ENCODE measurements around the gene FRMD4A.

FRMD4A gene

DNA sequence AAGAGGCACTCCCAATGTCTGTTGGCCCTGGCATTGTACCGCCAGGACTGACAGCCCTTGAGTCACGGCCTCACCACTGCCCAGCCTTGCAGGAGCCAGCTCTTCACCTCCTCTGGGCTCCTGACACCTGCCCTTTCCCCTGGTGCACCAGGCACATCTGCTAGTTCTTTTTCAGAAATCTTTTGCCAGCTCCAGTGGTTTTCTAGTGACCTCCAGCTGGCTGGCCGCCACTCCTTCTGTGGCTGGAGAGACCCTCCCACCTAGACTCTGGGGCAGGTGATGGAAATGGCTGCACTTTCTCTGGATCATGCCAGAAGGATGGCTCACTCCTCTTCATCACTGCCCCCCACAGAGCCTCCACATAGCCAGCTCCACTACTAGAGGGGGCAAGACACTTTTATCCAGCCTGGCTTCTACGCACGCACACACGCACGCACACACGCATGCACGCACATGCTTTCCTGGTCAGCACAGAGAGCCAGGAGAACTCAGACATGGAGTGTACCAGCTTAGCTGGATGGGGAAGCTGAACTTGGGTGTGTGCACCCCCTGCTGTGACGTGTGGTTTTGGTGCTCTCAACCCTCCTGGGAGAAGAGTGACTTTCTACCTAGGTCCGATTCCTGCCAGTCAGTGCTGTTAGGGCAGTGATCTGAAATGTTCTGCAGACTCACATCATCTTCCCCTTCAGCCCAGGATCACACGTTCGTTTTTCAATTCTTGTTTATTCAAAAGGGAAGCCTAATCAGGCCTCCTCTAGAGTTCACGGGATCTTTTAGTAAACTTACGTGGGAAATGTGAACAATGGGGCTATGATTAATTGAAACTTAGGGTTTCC lies 522.0 kb downstream of the FRMD4A start:
- DNase-seq (ENCODE audit: low read depth), result peak; percentile 38
- no peak overlapping the region for H3K4me3 ChIP-seq (ENCODE audit: low read depth, low read length)
- no peak for TF ChIP-seq MYC (IDR thresholded peaks at IDR 0.05; ENCODE audit: low read depth, low read length)
- TF ChIP-seq, protein P1, sequence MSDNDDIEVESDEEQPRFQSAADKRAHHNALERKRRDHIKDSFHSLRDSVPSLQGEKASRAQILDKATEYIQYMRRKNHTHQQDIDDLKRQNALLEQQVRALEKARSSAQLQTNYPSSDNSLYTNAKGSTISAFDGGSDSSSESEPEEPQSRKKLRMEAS (IDR thresholded peaks at IDR 0.05; ENCODE audit: low read depth, low read length), result no peak
- TF ChIP-seq, protein P2, sequence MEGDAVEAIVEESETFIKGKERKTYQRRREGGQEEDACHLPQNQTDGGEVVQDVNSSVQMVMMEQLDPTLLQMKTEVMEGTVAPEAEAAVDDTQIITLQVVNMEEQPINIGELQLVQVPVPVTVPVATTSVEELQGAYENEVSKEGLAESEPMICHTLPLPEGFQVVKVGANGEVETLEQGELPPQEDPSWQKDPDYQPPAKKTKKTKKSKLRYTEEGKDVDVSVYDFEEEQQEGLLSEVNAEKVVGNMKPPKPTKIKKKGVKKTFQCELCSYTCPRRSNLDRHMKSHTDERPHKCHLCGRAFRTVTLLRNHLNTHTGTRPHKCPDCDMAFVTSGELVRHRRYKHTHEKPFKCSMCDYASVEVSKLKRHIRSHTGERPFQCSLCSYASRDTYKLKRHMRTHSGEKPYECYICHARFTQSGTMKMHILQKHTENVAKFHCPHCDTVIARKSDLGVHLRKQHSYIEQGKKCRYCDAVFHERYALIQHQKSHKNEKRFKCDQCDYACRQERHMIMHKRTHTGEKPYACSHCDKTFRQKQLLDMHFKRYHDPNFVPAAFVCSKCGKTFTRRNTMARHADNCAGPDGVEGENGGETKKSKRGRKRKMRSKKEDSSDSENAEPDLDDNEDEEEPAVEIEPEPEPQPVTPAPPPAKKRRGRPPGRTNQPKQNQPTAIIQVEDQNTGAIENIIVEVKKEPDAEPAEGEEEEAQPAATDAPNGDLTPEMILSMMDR (IDR thresholded peaks at IDR 0.05; ENCODE audit: low read depth, low read length), result no peak
- no peak for TF ChIP-seq POLR2A (IDR thresholded peaks at IDR 0.05; ENCODE audit: extremely low read depth, insufficient read length)

DNA sequence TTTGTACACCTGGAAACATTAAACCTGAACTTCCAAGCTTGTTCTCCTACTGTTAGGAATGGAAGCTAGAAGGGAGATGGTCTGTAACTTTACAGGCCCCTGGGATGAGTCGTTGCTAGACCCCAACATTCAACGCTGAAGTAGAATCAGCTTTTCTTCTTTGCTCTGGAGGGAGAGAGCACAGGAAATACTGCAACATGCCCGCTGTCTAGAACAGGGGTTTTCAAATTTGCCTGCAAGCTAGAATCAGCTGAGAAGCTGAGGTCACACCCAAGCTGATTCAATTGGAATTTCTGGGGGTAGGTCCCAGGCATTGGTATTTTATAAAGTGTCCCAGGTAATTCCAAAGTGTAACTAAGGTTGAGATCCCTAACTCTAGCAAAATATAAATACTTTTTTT lies 524.3 kb downstream of the FRMD4A start:
- H3K4me3 ChIP-seq (ENCODE audit: low read depth, low read length), result no peak overlapping the region
- TF ChIP-seq POLR2A (IDR thresholded peaks at IDR 0.05; ENCODE audit: extremely low read depth, insufficient read length), result no peak
- TF ChIP-seq, protein P2 (IDR thresholded peaks at IDR 0.05; ENCODE audit: low read depth, low read length), result no peak
- TF ChIP-seq MYC (IDR thresholded peaks at IDR 0.05; ENCODE audit: low read depth, low read length), result no peak
- TF ChIP-seq, protein P1 (IDR thresholded peaks at IDR 0.05; ENCODE audit: low read depth, low read length), result no peak
- no peak for DNase-seq (ENCODE audit: low read depth)

DNA sequence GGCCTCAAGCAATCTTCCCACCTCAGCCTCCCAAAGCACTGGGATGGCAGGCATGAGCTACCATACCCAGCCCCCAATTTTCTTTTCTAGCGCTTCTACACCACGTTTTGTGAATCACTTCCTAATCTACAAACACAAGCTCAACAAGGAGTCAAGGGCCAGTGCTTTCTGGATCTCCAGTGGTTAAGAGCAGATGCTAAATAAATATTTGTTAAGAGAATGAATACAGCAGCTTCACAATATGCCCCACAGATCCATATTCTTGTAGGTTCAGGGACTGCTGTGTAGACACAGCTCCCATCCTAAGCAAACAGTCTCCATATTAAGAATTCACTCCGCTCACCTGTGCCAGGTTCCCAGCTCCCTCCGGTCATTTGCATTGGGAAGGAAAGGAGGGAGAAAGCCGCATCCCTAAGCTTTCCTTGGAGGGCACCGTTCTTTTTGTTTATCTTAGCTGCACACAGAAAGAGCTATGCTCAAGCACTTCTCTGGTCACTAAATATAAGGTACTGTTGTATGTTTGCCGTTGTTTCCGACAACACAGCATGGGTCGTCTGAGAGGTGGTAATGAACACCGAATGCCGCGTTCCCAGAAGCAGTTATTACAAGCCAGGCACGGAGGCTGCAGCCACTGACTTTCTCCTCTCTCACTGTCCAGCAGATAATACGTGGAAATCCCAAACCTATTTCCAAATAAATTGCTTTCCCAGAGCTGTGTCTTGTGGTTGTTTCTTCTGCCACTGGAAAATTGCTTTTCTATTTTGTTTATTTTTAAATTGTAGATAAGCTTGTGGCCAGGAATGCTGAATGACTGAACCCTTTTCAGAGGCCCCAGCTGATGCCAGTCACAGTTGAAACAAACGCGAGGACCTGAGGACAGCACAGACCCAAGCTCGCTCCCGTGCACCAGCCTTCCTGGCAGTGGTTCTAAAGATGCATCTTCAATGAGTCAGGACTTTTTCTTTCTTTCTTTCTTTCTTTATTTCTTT lies 526.9 kb downstream of the FRMD4A start:
- DNase-seq (ENCODE audit: low read depth), result no peak
- TF ChIP-seq, protein P2 (IDR thresholded peaks at IDR 0.05; ENCODE audit: low read depth, low read length), result no peak
- TF ChIP-seq, protein P1 (IDR thresholded peaks at IDR 0.05; ENCODE audit: low read depth, low read length), result no peak
- TF ChIP-seq MYC (IDR thresholded peaks at IDR 0.05; ENCODE audit: low read depth, low read length) (no peak), POLR2A (IDR thresholded peaks at IDR 0.05; ENCODE audit: extremely low read depth, insufficient read length) (no peak)
- no peak overlapping the region for H3K4me3 ChIP-seq (ENCODE audit: low read depth, low read length)

DNA sequence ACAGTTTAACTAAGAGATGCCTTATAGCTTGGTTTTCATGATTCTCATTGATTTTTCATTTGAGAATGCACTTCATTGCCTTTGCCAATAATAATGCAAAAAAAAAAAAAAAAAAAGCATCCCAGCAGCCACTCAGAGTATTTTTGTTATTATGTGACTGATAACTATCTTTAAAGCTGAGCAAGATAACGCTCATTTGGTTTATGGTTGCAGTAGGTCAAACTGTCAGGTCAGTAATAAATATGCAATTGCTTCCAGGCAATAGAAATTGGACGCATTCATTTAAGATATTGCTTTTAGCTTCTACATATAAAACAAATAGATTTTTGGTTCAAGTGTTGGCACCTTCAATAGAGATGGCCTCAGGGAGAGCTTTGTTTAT lies 528.8 kb downstream of the FRMD4A start:
- H3K4me3 ChIP-seq (ENCODE audit: low read depth, low read length), result no peak overlapping the region
- TF ChIP-seq, protein P1 (IDR thresholded peaks at IDR 0.05; ENCODE audit: low read depth, low read length), result no peak
- no peak for TF ChIP-seq POLR2A (IDR thresholded peaks at IDR 0.05; ENCODE audit: extremely low read depth, insufficient read length)
- TF ChIP-seq, protein P2 (IDR thresholded peaks at IDR 0.05; ENCODE audit: low read depth, low read length), result no peak
- no peak for TF ChIP-seq MYC (IDR thresholded peaks at IDR 0.05; ENCODE audit: low read depth, low read length)
- DNase-seq (ENCODE audit: low read depth), result no peak

DNA sequence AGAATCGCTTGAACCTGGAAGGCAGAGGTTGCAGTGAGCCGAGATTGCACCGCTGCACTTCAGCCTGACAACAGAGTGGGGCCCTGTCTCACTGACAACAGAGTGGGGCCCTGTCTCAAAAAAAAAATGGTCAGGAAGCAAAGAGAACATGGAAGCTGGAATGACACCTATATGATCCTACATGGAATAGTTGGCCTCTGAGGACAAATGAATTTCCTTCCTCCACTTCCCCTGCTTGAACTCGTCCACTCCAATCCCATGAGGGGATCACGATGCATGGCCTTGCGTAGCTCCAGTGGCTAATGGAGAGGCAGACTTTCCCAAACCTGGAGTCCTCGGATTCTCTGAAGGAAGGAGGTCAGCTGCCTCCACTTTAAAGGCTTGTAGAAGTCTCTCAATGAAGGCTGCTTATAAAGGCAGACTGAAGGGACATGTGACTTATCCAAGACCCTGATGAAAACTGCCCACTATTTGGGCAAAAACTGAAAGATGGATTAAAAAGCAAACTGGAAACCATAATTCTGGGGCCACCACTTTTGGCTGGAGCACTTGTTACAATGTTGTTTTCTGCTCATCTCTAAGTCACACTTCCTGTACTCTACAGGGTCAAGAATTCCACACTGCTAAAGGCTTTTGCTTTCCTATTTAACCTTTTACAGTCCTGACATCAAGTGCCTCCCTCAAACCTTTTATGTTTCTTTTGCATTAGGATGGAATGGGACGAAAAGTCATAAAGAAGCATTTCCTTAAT lies 529.4 kb downstream of the FRMD4A start:
- H3K4me3 ChIP-seq (ENCODE audit: low read depth, low read length), result no peak overlapping the region
- TF ChIP-seq POLR2A (IDR thresholded peaks at IDR 0.05; ENCODE audit: extremely low read depth, insufficient read length), result no peak
- TF ChIP-seq, protein P2 (IDR thresholded peaks at IDR 0.05; ENCODE audit: low read depth, low read length), result no peak
- TF ChIP-seq MYC (IDR thresholded peaks at IDR 0.05; ENCODE audit: low read depth, low read length), result no peak
- TF ChIP-seq, protein P1 (IDR thresholded peaks at IDR 0.05; ENCODE audit: low read depth, low read length), result no peak
- no peak for DNase-seq (ENCODE audit: low read depth)

Data from NB4 (cell line).